ENCODE results near the gene FAF1. TPM values are rescaled to one million over a fixed set of nuclear protein-coding genes. Genes with fewer than 3 reads are reported as not detected.

Gene FAF1
- total RNA-seq, 4 donors from 2014 or later, result 25.1 to 55.7 (median 38.8) TPM

GRCh38 chr1:50523548-50523947 lies 436.5 kb downstream of the FAF1 start:
- Histone ChIP-seq H3K4me1 (no peaks in the 10 kb centered on the region), H3K36me3 (peaks cover 0 to 75% (median 0%) of the 10 kb centered on the region in 3 donors), H3K4me3 (no peak overlapping the region), H3K27ac (no peak overlapping the region), H3K27me3 (no peaks in the 10 kb centered on the region), H3K9me3 (peaks cover 0 to 14% (median 0%) of the 10 kb centered on the region in 4 donors)
- DNase-seq (ENCODE audit: low spot score in 2 of 2), result no peak
- WGBS, 2 donors, result 97% methylated on average over 3 of the region's 3 CpGs
- TF ChIP-seq EP300 (IDR thresholded peaks at IDR 0.05) (no peak), POLR2A (IDR thresholded peaks at IDR 0.05) (no peak), CTCF (IDR thresholded peaks at IDR 0.05) (no peak)

- H3K36me3 ChIP-seq, result peaks cover 0 to 72% (median 0%) of the 10 kb centered on the region in 3 donors
- H3K27ac ChIP-seq, result no peak overlapping the region
- TF ChIP-seq POLR2A (IDR thresholded peaks at IDR 0.05) (no peak), EP300 (IDR thresholded peaks at IDR 0.05) (no peak), CTCF (IDR thresholded peaks at IDR 0.05) (no peak)
- DNase-seq (ENCODE audit: low spot score in 2 of 2), result no peak
- WGBS, 2 donors, result 98 to 100% methylated on average over 1 of the region's 1 CpG
- no peaks in the 10 kb centered on the region for H3K4me1 ChIP-seq
- no peak overlapping the region for H3K4me3 ChIP-seq
- H3K27me3 ChIP-seq, result no peaks in the 10 kb centered on the region
- H3K9me3 ChIP-seq, result peaks cover 0 to 14% (median 0%) of the 10 kb centered on the region in 4 donors
Observed at GRCh38 chr1:50522691-50523342, 437.2 kb downstream of the FAF1 start.

GRCh38 chr1:50521703-50522102 lies 438.4 kb downstream of the FAF1 start:
- H3K9me3 ChIP-seq, result peaks cover 0 to 14% (median 0%) of the 10 kb centered on the region in 4 donors
- H3K4me3 ChIP-seq, result no peak overlapping the region
- no peak for DNase-seq (ENCODE audit: low spot score in 2 of 2)
- WGBS, 2 donors, result 91 to 92% methylated on average over 4 of the region's 4 CpGs
- H3K27ac ChIP-seq, result no peak overlapping the region
- TF ChIP-seq EP300 (IDR thresholded peaks at IDR 0.05) (no peak), POLR2A (IDR thresholded peaks at IDR 0.05) (no peak), CTCF (IDR thresholded peaks at IDR 0.05) (no peak)
- no peaks in the 10 kb centered on the region for H3K4me1 ChIP-seq
- H3K27me3 ChIP-seq, result no peaks in the 10 kb centered on the region
- H3K36me3 ChIP-seq, result peaks cover 0 to 63% (median 0%) of the 10 kb centered on the region in 3 donors

GRCh38 chr1:50517488-50517887 lies 442.6 kb downstream of the FAF1 start:
- Histone ChIP-seq H3K27ac (no peak overlapping the region), H3K4me1 (no peaks in the 10 kb centered on the region), H3K9me3 (peaks cover 0 to 7% (median 0%) of the 10 kb centered on the region in 4 donors), H3K4me3 (no peak overlapping the region), H3K36me3 (peaks cover 0 to 68% (median 3%) of the 10 kb centered on the region in 3 donors), H3K27me3 (no peaks in the 10 kb centered on the region)
- no peak for DNase-seq (ENCODE audit: low spot score in 2 of 2)
- TF ChIP-seq EP300 (IDR thresholded peaks at IDR 0.05) (no peak), POLR2A (IDR thresholded peaks at IDR 0.05) (no peak)

- H3K27ac ChIP-seq, result no peak overlapping the region
- H3K36me3 ChIP-seq, result peaks cover 0 to 67% (median 3%) of the 10 kb centered on the region in 3 donors
- H3K27me3 ChIP-seq, result no peaks in the 10 kb centered on the region
- no peak for DNase-seq (ENCODE audit: low spot score in 2 of 2)
- no peak for TF ChIP-seq POLR2A (IDR thresholded peaks at IDR 0.05)
- no peak for TF ChIP-seq CTCF (IDR thresholded peaks at IDR 0.05)
- TF ChIP-seq EP300 (IDR thresholded peaks at IDR 0.05), result no peak
- H3K4me1 ChIP-seq, result no peaks in the 10 kb centered on the region
- H3K4me3 ChIP-seq, result no peak overlapping the region
- WGBS, 2 donors, result 94 to 98% methylated on average over 3 of the region's 3 CpGs
- H3K9me3 ChIP-seq, result peaks cover 0 to 10% (median 0%) of the 10 kb centered on the region in 4 donors
Observed at GRCh38 chr1:50516056-50516455, 444.0 kb downstream of the FAF1 start.

Data from tibial nerve (tissue), 4 donors.